GM23338 (cell line): ENCODE data around the gene NETO2. TPM values are rescaled to one million over a fixed set of nuclear protein-coding genes. Genes with fewer than 3 reads are reported as not detected.
A peak's percentile ranks its signal among the peaks of the same experiment; 100 is the strongest.

ENCODE experiments used
- ATAC-seq: fragments of 200-7000 bp; cut with Tn5 transposase; 3 replicates; pipeline ENCODE4 v1.9.1; 2020
- DNase-seq: peaks from one replicate; pipeline ENCODE4 v3.0.0-alpha.2; 2015; ENCODE audit warnings: low spot score
- H2AFZ ChIP-seq: fragments of 200-600 bp; sonication (generic); 2 replicates; pipeline ENCODE4 v1.8.0; 2016; ENCODE audit warnings: antibody characterized with exemption, mild to moderate bottlenecking, moderate library complexity
- H3F3A ChIP-seq: fragments of 200-600 bp; sonication (generic); replicated peaks from 2 replicates; pipeline ENCODE4 v1.8.0; 2017; ENCODE audit warnings: antibody characterized with exemption, mixed run types, low read depth
- H3K27ac ChIP-seq: fragments of 200-600 bp; sonication (generic); 2 replicates; pipeline ENCODE4 v1.6.1; 2016; ENCODE audit warnings: low read depth
- H3K27me3 ChIP-seq: fragments of 200-600 bp; sonication (generic); 2 replicates; pipeline ENCODE4 v1.8.0; 2016; ENCODE audit warnings: mild to moderate bottlenecking, mixed run types, moderate library complexity; ENCODE audit not compliant: insufficient read depth
- H3K36me3 ChIP-seq: fragments of 200-600 bp; sonication (generic); 2 replicates; pipeline ENCODE4 v1.8.0; 2016; ENCODE audit warnings: mild to moderate bottlenecking; ENCODE audit not compliant: insufficient read depth
- H3K4me1 ChIP-seq: fragments of 200-600 bp; sonication (generic); 2 replicates; pipeline ENCODE4 v1.8.0; 2016; ENCODE audit warnings: mild to moderate bottlenecking, moderate library complexity; ENCODE audit not compliant: insufficient read depth
- H3K4me2 ChIP-seq: fragments of 200-600 bp; sonication (generic); 2 replicates; pipeline ENCODE4 v1.7.1; 2017; ENCODE audit warnings: mixed run types
- H3K4me3 ChIP-seq: fragments of 200-600 bp; sonication (generic); 2 replicates; pipeline ENCODE4 v1.6.1; 2016; ENCODE audit warnings: mixed run types
- H3K79me2 ChIP-seq: fragments of 200-600 bp; sonication (generic); replicated peaks from 2 replicates; pipeline ENCODE4 v1.8.0; 2017; ENCODE audit warnings: mild to moderate bottlenecking; ENCODE audit not compliant: insufficient read depth
- H3K9me2 ChIP-seq: fragments of 200-600 bp; sonication (generic); 2 replicates; pipeline ENCODE4 v1.8.0; 2017; ENCODE audit not compliant: insufficient read depth
- H4K20me1 ChIP-seq: fragments of 200-600 bp; sonication (generic); replicated peaks from 2 replicates; pipeline ENCODE4 v1.8.0; 2017; ENCODE audit warnings: mild to moderate bottlenecking; ENCODE audit not compliant: insufficient read depth
- H3K27ac Mint-ChIP-seq: 2 replicates; pipeline ENCODE4 v1.8.0; 2020; ENCODE audit warnings: inconsistent platforms, mild to moderate bottlenecking, moderate library complexity, mixed read lengths
- H3K27me3 Mint-ChIP-seq: 3 replicates; pipeline ENCODE4 v1.8.0; 2022; ENCODE audit warnings: low read depth, mild to moderate bottlenecking, moderate library complexity, mixed read lengths, inconsistent platforms; ENCODE audit not compliant: insufficient read depth, poor library complexity
- H3K36me3 Mint-ChIP-seq: 3 replicates; pipeline ENCODE4 v1.8.0; 2021; ENCODE audit warnings: low read depth, mild to moderate bottlenecking, inconsistent platforms, moderate library complexity, mixed read lengths
- H3K4me1 Mint-ChIP-seq: 3 replicates; pipeline ENCODE4 v1.8.0; 2020; ENCODE audit warnings: mild to moderate bottlenecking, inconsistent platforms, mixed read lengths
- H3K4me3 Mint-ChIP-seq: 3 replicates; pipeline ENCODE4 v1.8.0; 2021; ENCODE audit warnings: moderate library complexity, mild to moderate bottlenecking, inconsistent platforms, mixed read lengths
- H3K9me3 Mint-ChIP-seq: 3 replicates; pipeline ENCODE4 v1.8.0; 2020; ENCODE audit warnings: moderate library complexity, mild to moderate bottlenecking, inconsistent platforms, mixed read lengths
- CREB1 ChIP-seq: fragments of 250-450 bp; sonication (Bioruptor Pico); IDR thresholded peaks from 2 replicates; pipeline ENCODE4 v1.5.0; 2020; ENCODE audit warnings: low read depth, mild to moderate bottlenecking, moderate library complexity
- CTCF ChIP-seq, 2 experiments: fragments of 200-600 bp in 1 of 2; sonication (generic) in 1 of 2; conservative IDR thresholded peaks; 2 replicates each; pipeline versions ENCODE4 v1.5.1 to v1.6.1; 2016 to 2017; ENCODE audit warnings: antibody characterized with exemption in 2 of 2, low read depth in 2 of 2, mild to moderate bottlenecking in 2 of 2, moderate library complexity in 1 of 2
- EZH2 ChIP-seq: fragments of 200-600 bp; sonication (generic); IDR thresholded peaks from one replicate; pipeline ENCODE4 v1.8.0; 2017; ENCODE audit warnings: antibody characterized with exemption, mild to moderate bottlenecking, low read depth; ENCODE audit not compliant: unreplicated experiment
- JUNB ChIP-seq: IDR thresholded peaks from one replicate; pipeline ENCODE4 v1.6.1; 2016; ENCODE audit warnings: antibody characterized with exemption; ENCODE audit not compliant: unreplicated experiment
- NANOG ChIP-seq: IDR thresholded peaks from 2 replicates; pipeline ENCODE4 v1.6.1; 2016; ENCODE audit warnings: antibody characterized with exemption, borderline replicate concordance
- POLR2AphosphoS5 ChIP-seq: IDR thresholded peaks from 2 replicates; pipeline ENCODE4 v1.6.1; 2016; ENCODE audit warnings: antibody characterized with exemption, low read depth
- STAT1 ChIP-seq: IDR thresholded peaks from one replicate; pipeline ENCODE4 v1.6.1; 2016; ENCODE audit warnings: antibody characterized with exemption; ENCODE audit not compliant: unreplicated experiment
- ZNF462 ChIP-seq: fragments of 250-450 bp; sonication (Bioruptor Pico); IDR thresholded peaks from 2 replicates; pipeline ENCODE4 v1.5.0; 2020; ENCODE audit warnings: mild to moderate bottlenecking, moderate library complexity
- polyA plus RNA-seq: library from polyadenylated mRNA; unstranded; fragments of >200 nt; fragmentation: Nextera tagmentation; extraction: Ambion mirVana; gene quantifications from 2 replicates; pipeline ENCODE4 v1.2.1, GENCODE V29; 2016
- total RNA-seq: library from RNA; depleted of rRNA; stranded (reverse); fragments of >200 nt; shearing (Covaris generic); gene quantifications from 2 replicates; pipeline ENCODE4 v1.2.3, GENCODE V29; 2014
- TF ChIP-seq, protein P1 (sequence below): IDR thresholded peaks from 2 replicates; pipeline ENCODE4 v1.6.1; 2016; ENCODE audit warnings: antibody characterized with exemption
- TF ChIP-seq, protein P2 (sequence below): IDR thresholded peaks from one replicate; pipeline ENCODE4 v1.6.1; 2018; ENCODE audit warnings: antibody characterized with exemption; ENCODE audit not compliant: unreplicated experiment

NETO2 gene
- total and polyA plus RNA-seq, 2 experiments from 2014 or later = 6.6 to 10.6 TPM

DNA sequence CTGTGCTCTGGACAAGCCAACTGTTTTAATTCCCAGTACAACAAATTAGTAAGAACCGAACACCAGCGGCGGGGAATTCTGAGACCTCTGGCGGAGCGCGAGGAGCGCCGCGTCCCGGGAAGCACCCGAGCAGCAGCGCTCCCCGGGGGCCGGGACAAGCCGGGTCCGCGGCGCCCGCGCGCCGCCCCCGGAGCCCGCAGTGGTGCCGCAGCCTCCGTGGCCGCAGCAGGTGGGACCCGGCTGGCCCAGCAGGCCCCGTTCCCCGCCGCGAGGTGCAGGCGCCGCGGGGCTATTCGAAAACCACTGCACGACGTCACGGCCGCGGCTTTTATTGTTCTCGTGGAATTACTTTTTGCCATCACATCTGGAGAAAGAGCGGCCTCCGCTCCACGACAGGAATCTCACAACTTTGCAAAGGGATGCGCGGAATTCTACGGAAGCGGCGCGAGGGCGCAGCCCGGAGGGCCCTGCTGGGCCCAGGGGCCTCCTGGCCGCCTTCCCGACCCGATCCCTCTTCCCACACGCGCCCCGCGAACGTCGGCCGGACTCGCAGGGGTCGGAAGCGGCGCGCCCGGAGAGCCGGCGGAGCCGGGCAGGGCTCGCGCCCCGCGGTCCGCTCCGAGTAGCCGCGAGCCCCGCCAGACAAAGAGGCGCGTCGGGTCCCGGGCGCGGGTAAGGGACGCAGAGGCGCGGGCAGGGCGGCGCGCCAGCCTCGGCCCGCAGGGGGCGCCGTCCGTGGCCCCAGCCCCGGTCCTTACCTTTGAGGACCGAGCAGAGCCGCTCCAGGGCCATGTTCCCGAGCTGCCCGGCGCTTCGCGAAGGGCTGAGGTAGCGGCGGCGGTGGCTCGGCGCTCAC, 696 bp downstream of the NETO2 start:
- Histone ChIP-seq H3K4me2 (peak overlapping the region; percentile 75), H3K4me1 (peaks cover 8% of the 10 kb centered on the region; the same call in 1 of the 2 replicates), H3K36me3 (no peaks in the 10 kb centered on the region), H2AFZ (peak overlapping the region; percentile 75; the same call in 1 of the 2 replicates), H3F3A (no peaks in the 10 kb centered on the region; the same call in 1 of the 2 replicates), H4K20me1 (no peaks in the 10 kb centered on the region; the same call in 1 of the 2 replicates), H3K27ac (no peak overlapping the region), H3K79me2 (peaks cover 27% of the 10 kb centered on the region), H3K9me2 (no peaks in the 10 kb centered on the region), H3K27me3 (peaks cover 33% of the 10 kb centered on the region), H3K4me3 (peak overlapping the region; percentile 67)
- Mint-ChIP-seq H3K4me3 (peak overlapping the region; percentile 79), H3K27me3 (peaks cover 24% of the 10 kb centered on the region), H3K36me3 (no peaks in the 10 kb centered on the region; the same call in 2 of the 3 replicates), H3K27ac (no peak overlapping the region), H3K9me3 (no peaks in the 10 kb centered on the region; the same call in 2 of the 3 replicates), H3K4me1 (peaks cover 22% of the 10 kb centered on the region; the same call in 2 of the 3 replicates)
- TF ChIP-seq EZH2 (peak; percentile 56), JUNB (no peak), CREB1 (no peak), ZNF462 (CRISPR knock-in tag) (no peak), POLR2AphosphoS5 (peak; percentile 18; the same call in 1 of the 2 replicates), CTCF (conservative IDR thresholded peaks at IDR 0.05; ENCODE audit: low read depth in 2 of 2) (peak; percentile 54 to 69), STAT1 (no peak), NANOG (no peak)
- TF ChIP-seq, protein P1, sequence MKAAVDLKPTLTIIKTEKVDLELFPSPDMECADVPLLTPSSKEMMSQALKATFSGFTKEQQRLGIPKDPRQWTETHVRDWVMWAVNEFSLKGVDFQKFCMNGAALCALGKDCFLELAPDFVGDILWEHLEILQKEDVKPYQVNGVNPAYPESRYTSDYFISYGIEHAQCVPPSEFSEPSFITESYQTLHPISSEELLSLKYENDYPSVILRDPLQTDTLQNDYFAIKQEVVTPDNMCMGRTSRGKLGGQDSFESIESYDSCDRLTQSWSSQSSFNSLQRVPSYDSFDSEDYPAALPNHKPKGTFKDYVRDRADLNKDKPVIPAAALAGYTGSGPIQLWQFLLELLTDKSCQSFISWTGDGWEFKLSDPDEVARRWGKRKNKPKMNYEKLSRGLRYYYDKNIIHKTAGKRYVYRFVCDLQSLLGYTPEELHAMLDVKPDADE = no peak
- TF ChIP-seq, protein P2, sequence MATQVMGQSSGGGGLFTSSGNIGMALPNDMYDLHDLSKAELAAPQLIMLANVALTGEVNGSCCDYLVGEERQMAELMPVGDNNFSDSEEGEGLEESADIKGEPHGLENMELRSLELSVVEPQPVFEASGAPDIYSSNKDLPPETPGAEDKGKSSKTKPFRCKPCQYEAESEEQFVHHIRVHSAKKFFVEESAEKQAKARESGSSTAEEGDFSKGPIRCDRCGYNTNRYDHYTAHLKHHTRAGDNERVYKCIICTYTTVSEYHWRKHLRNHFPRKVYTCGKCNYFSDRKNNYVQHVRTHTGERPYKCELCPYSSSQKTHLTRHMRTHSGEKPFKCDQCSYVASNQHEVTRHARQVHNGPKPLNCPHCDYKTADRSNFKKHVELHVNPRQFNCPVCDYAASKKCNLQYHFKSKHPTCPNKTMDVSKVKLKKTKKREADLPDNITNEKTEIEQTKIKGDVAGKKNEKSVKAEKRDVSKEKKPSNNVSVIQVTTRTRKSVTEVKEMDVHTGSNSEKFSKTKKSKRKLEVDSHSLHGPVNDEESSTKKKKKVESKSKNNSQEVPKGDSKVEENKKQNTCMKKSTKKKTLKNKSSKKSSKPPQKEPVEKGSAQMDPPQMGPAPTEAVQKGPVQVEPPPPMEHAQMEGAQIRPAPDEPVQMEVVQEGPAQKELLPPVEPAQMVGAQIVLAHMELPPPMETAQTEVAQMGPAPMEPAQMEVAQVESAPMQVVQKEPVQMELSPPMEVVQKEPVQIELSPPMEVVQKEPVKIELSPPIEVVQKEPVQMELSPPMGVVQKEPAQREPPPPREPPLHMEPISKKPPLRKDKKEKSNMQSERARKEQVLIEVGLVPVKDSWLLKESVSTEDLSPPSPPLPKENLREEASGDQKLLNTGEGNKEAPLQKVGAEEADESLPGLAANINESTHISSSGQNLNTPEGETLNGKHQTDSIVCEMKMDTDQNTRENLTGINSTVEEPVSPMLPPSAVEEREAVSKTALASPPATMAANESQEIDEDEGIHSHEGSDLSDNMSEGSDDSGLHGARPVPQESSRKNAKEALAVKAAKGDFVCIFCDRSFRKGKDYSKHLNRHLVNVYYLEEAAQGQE = no peak
- peak; percentile 82 for DNase-seq
- peak; percentile 81 for ATAC-seq
